IMR-90 (cell line): Measurements from ENCODE around the gene RSAD1.

Experiments
- BHLHE40 ChIP-seq: fragments of 150-350 bp; IDR thresholded peaks from 2 replicates; pipeline ENCODE4 v1.6.1; 2016; ENCODE audit warnings: mild to moderate bottlenecking, low read depth, low read length
- CEBPB ChIP-seq: IDR thresholded peaks from 2 replicates; pipeline ENCODE4 v1.6.1; 2012; ENCODE audit warnings: low read depth, low read length, improper control_type of control experiment
- CHD1 ChIP-seq: IDR thresholded peaks from 2 replicates; pipeline ENCODE4 v1.6.1; 2012; ENCODE audit warnings: low read depth, low read length, improper control_type of control experiment
- CTCF ChIP-seq: conservative IDR thresholded peaks from 2 replicates; pipeline ENCODE4 v1.5.1; 2012; ENCODE audit warnings: mild to moderate bottlenecking, low read depth, low read length, improper control_type of control experiment
- ELK1 ChIP-seq: fragments of 150-350 bp; IDR thresholded peaks from 2 replicates; pipeline ENCODE4 v1.6.1; 2016; ENCODE audit warnings: low read depth, mild to moderate bottlenecking, low read length, moderate library complexity, borderline replicate concordance
- MAFK ChIP-seq: IDR thresholded peaks from 2 replicates; pipeline ENCODE4 v1.6.1; 2012; ENCODE audit warnings: low read depth, low read length, improper control_type of control experiment
- MXI1 ChIP-seq: IDR thresholded peaks from 2 replicates; pipeline ENCODE4 v1.6.1; 2012; ENCODE audit warnings: low read depth, mild to moderate bottlenecking, low read length, moderate library complexity, borderline replicate concordance
- NFE2L2 ChIP-seq: fragments of 150-350 bp; IDR thresholded peaks from 2 replicates; pipeline ENCODE4 v1.6.1; 2016; ENCODE audit warnings: low read depth, mild to moderate bottlenecking, low read length
- POLR2A ChIP-seq: IDR thresholded peaks from 2 replicates; pipeline ENCODE4 v1.6.1; 2012; ENCODE audit warnings: mild to moderate bottlenecking, low read depth, low read length
- RAD21 ChIP-seq: IDR thresholded peaks from 2 replicates; pipeline ENCODE4 v1.6.1; 2012; ENCODE audit warnings: low read length, improper control_type of control experiment
- RCOR1 ChIP-seq: IDR thresholded peaks from 2 replicates; pipeline ENCODE4 v1.6.1; 2012; ENCODE audit warnings: mild to moderate bottlenecking, low read length, improper control_type of control experiment; ENCODE audit not compliant: insufficient replicate concordance
- RFX5 ChIP-seq: IDR thresholded peaks from 2 replicates; pipeline ENCODE4 v1.8.0; 2012; ENCODE audit warnings: low read depth, mild to moderate bottlenecking, low read length, moderate library complexity
- SMC3 ChIP-seq: fragments of 150-350 bp; IDR thresholded peaks from 2 replicates; pipeline ENCODE4 v1.6.1; 2016; ENCODE audit warnings: low read depth, mild to moderate bottlenecking, antibody characterized with exemption, low read length, moderate library complexity
- TF ChIP-seq, protein P1 (sequence below): fragments of 150-350 bp; IDR thresholded peaks from 2 replicates; pipeline ENCODE4 v1.6.1; 2017; ENCODE audit warnings: mild to moderate bottlenecking, antibody characterized with exemption, low read length, low read depth

DNA sequence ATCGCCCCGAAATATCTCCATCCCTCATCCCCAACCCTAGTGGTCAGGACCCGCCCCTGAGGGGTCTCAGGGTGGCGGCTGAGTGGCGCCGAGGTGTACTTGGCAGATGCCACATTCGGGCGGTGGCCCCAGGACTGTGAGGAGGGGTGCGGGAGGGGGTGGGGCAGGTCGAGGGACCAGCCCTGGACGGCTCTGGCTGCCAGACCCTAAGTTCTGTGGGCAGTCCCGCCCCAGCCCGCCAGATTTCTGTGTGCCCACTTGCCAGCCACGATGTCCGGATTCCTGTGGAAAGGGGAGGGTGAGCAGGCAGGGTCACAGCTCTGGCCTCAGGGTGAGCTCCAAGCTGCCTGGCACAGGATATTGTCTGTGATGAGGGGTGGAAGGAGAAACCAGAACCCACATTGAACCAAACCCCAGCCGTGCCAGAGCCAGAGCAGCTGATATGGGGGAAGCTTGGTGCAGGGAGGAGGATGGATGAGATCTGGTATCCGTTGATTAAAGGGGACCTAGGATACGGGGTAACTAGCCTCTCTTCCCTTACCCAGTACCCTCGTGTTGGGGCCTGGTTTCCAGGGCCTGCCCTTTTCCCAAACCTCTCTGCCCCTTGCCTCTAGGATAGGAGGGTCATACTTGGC, 8.9 kb upstream of the RSAD1 start:
- TF ChIP-seq CTCF: no peak
- TF ChIP-seq POLR2A: no peak
- TF ChIP-seq RAD21: no peak
- no peak for TF ChIP-seq RCOR1
- TF ChIP-seq BHLHE40: no peak
- no peak for TF ChIP-seq CEBPB
- TF ChIP-seq MXI1: no peak
- no peak for TF ChIP-seq NFE2L2
- no peak for TF ChIP-seq SMC3
- TF ChIP-seq ELK1: no peak
- TF ChIP-seq, protein P1, sequence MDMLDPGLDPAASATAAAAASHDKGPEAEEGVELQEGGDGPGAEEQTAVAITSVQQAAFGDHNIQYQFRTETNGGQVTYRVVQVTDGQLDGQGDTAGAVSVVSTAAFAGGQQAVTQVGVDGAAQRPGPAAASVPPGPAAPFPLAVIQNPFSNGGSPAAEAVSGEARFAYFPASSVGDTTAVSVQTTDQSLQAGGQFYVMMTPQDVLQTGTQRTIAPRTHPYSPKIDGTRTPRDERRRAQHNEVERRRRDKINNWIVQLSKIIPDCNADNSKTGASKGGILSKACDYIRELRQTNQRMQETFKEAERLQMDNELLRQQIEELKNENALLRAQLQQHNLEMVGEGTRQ: no peak
- no peak for TF ChIP-seq CHD1
- no peak for TF ChIP-seq RFX5
- no peak for TF ChIP-seq MAFK
